Smooth muscle cell (in vitro differentiated cells): ENCODE data around the gene PTH2R. TPM values are rescaled to one million over a fixed set of nuclear protein-coding genes. Genes with fewer than 3 reads are reported as not detected.
A peak's percentile ranks its signal among the peaks of the same experiment; 100 is the strongest.

Source experiments
- DNase-seq: peaks from one replicate; lab custom pipeline; 2025; ENCODE audit not compliant: unreplicated experiment; lab: John Stamatoyannopoulos, UW
- H2AFZ ChIP-seq: fragments of 200-600 bp; sonication (generic); 2 replicates; pipeline ENCODE4 v1.6.0; 2016; ENCODE audit warnings: antibody characterized with exemption, low read depth, mild to moderate bottlenecking
- H3F3A ChIP-seq: fragments of 200-600 bp; sonication (generic); 2 replicates; pipeline ENCODE4 v1.6.0; 2017; ENCODE audit warnings: antibody characterized with exemption, low read depth
- H3K27ac ChIP-seq: fragments of 200-600 bp; sonication (generic); 2 replicates; pipeline ENCODE4 v1.5.1; 2016; ENCODE audit warnings: low read depth, mild to moderate bottlenecking
- H3K27me3 ChIP-seq: fragments of 200-600 bp; sonication (generic); 2 replicates; pipeline ENCODE4 v1.6.1; 2016; ENCODE audit warnings: low read depth, mild to moderate bottlenecking
- H3K36me3 ChIP-seq: fragments of 200-600 bp; sonication (generic); 2 replicates; pipeline ENCODE4 v1.5.1; 2016; ENCODE audit warnings: low read depth
- H3K4me1 ChIP-seq: fragments of 200-600 bp; sonication (generic); 2 replicates; pipeline ENCODE4 v1.5.1; 2016; ENCODE audit warnings: low read depth
- H3K4me2 ChIP-seq: fragments of 200-600 bp; sonication (generic); 2 replicates; pipeline ENCODE4 v1.6.0; 2016; ENCODE audit warnings: mild to moderate bottlenecking
- H3K4me3 ChIP-seq: fragments of 200-600 bp; sonication (generic); 2 replicates; pipeline ENCODE4 v1.5.1; 2016; ENCODE audit warnings: mild to moderate bottlenecking
- H3K79me2 ChIP-seq: fragments of 200-600 bp; sonication (generic); 2 replicates; pipeline ENCODE4 v1.6.0; 2016; ENCODE audit warnings: low read depth, mild to moderate bottlenecking
- H3K9ac ChIP-seq: fragments of 200-600 bp; sonication (generic); 2 replicates; pipeline ENCODE4 v1.6.0; 2016; ENCODE audit warnings: low read depth
- H3K9me3 ChIP-seq: fragments of 200-600 bp; sonication (generic); replicated peaks from 2 replicates; pipeline ENCODE4 v1.5.1; 2016; ENCODE audit warnings: low read depth
- H4K20me1 ChIP-seq: fragments of 200-600 bp; sonication (generic); 2 replicates; pipeline ENCODE4 v1.6.0; 2016; ENCODE audit warnings: low read depth
- CTCF ChIP-seq: fragments of 200-600 bp; sonication (generic); IDR thresholded peaks from 2 replicates; pipeline ENCODE4 v1.5.1; 2017; ENCODE audit warnings: borderline replicate concordance, mild to moderate bottlenecking, antibody characterized with exemption; ENCODE audit not compliant: insufficient read depth, poor library complexity, severe bottlenecking
- WGBS: methylation state at CpG from one replicate; pipeline ENCODE4 v1.1.7; 2016; ENCODE audit warnings: low lambda C conversion rate; 5-methylcytosine and 5-hydroxymethylcytosine counted together
- polyA plus RNA-seq: library from polyadenylated mRNA; unstranded; fragments of >200 nt; fragmentation: Nextera tagmentation; extraction: Ambion mirVana; gene quantifications from 2 replicates; pipeline ENCODE4 v1.2.1, GENCODE V29; 2016
- total RNA-seq: library from RNA; depleted of rRNA; stranded (reverse); fragments of >200 nt; gene quantifications from 2 replicates; pipeline ENCODE4 v1.2.3, GENCODE V29; 2014

The PTH2R gene
- total and polyA plus RNA-seq, 2 experiments from 2014 or later = not detected

GRCh38 chr2:208359632-208359986 is 47.0 kb upstream of the PTH2R start:
- WGBS = 94% methylated on average over 17 of the region's 17 CpGs
- no peak for TF ChIP-seq CTCF
- DNase-seq = no peak
- H2AFZ ChIP-seq = no peak overlapping the region
- no peaks in the 10 kb centered on the region for H4K20me1 ChIP-seq
- no peaks in the 10 kb centered on the region for H3K27me3 ChIP-seq
- peaks cover 4% of the 10 kb centered on the region for H3K36me3 ChIP-seq
- H3K9me3 ChIP-seq = no peaks in the 10 kb centered on the region
- no peaks in the 10 kb centered on the region for H3F3A ChIP-seq
- H3K9ac ChIP-seq = no peak overlapping the region
- H3K79me2 ChIP-seq = no peaks in the 10 kb centered on the region
- H3K4me1 ChIP-seq = no peaks in the 10 kb centered on the region
- no peak overlapping the region for H3K4me3 ChIP-seq
- no peak overlapping the region for H3K27ac ChIP-seq
- H3K4me2 ChIP-seq = no peak overlapping the region

DNA sequence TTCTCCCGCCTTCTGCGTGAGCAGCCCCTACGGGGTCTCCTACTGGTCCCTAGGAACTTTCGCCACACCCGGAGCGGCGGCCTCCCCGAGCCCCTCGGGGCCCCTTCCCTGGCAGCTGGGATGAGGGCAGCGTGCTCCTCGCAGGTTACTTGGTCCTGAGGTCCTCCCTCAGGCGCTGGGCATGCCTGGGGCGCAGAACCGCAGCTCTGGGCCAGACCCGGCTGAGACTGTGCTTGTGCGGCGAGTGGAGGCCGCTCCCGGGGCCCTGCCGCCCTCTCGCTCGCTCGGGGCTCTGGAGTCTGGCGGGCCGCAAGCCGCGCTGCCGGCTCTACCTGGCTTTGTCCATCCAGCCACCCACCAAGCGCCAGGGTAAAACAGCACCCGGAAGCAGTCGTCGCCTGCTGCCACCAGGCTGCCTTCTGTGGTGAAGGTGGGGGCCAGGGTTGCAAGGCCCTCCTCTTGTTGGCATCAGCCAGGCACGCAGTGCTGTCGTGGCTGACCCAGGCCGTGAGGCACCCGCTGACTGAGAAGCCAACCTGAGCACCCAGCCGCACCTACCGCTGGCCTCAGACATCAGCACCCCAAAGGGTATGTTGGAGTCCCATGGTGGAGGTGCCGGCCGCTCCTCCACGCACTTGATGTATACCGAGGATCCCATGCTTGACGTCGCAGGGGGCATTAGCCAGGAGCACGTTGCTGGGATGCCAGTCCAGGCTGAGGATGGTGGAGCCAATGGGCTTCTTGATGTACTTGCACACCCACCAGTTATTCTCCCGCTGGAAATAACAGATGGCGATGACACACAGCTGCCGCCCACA is 46.1 kb upstream of the PTH2R start:
- Histone ChIP-seq H3K79me2 (no peaks in the 10 kb centered on the region), H3K27ac (no peak overlapping the region), H4K20me1 (no peaks in the 10 kb centered on the region), H3K36me3 (peaks cover 4% of the 10 kb centered on the region), H3K9me3 (peaks cover 4% of the 10 kb centered on the region), H2AFZ (no peak overlapping the region), H3K4me1 (no peaks in the 10 kb centered on the region), H3F3A (no peaks in the 10 kb centered on the region), H3K27me3 (no peaks in the 10 kb centered on the region), H3K4me2 (no peak overlapping the region), H3K9ac (no peak overlapping the region), H3K4me3 (no peak overlapping the region)
- WGBS = 92% methylated on average over 48 of the region's 48 CpGs
- DNase-seq = no peak
- no peak for TF ChIP-seq CTCF

DNA sequence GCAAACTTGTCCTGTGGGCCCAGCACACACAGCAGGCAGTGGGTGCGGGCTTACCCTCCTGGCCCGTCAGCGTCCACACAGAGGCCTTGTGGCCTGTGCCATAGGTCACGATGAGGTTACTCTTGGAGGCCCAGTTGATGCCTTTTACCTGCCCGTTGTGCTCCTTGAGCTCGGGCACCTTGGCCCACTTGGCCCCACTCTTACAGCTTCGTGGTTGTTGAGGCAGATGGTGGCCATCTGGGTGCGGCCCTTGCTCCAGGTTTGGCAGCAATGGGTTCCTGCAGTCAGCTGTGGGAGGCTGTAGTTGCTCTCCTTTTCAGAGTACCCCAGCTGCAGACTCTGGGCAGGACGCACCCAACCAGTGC is 45.5 kb upstream of the PTH2R start:
- no peak for DNase-seq
- TF ChIP-seq CTCF = no peak
- H3K9me3 ChIP-seq = peaks cover 4% of the 10 kb centered on the region
- no peak overlapping the region for H3K4me2 ChIP-seq
- no peaks in the 10 kb centered on the region for H3K79me2 ChIP-seq
- no peaks in the 10 kb centered on the region for H3K27me3 ChIP-seq
- no peaks in the 10 kb centered on the region for H3K4me1 ChIP-seq
- whole genome bisulfite sequencing = 92% methylated on average over 9 of the region's 9 CpGs
- H3K9ac ChIP-seq = no peak overlapping the region
- H3K27ac ChIP-seq = no peak overlapping the region
- H3K36me3 ChIP-seq = peaks cover 4% of the 10 kb centered on the region
- no peak overlapping the region for H3K4me3 ChIP-seq
- no peaks in the 10 kb centered on the region for H4K20me1 ChIP-seq
- H3F3A ChIP-seq = no peaks in the 10 kb centered on the region
- H2AFZ ChIP-seq = no peak overlapping the region

GRCh38 chr2:208363485-208363884 is 43.1 kb upstream of the PTH2R start:
- Histone ChIP-seq H3K27me3 (no peaks in the 10 kb centered on the region), H3K79me2 (no peaks in the 10 kb centered on the region), H4K20me1 (no peaks in the 10 kb centered on the region), H3K9ac (no peak overlapping the region), H3K4me2 (peak overlapping the region; percentile 30), H3K36me3 (peaks cover 4% of the 10 kb centered on the region), H2AFZ (no peak overlapping the region), H3K27ac (peak overlapping the region; percentile 54), H3K9me3 (peaks cover 4% of the 10 kb centered on the region), H3K4me3 (no peak overlapping the region), H3F3A (no peaks in the 10 kb centered on the region), H3K4me1 (no peaks in the 10 kb centered on the region)
- 3% methylated on average over 2 of the region's 2 CpGs for WGBS
- no peak for TF ChIP-seq CTCF
- DNase-seq = no peak
